SK-N-SH treated with all-trans-retinoic acid at 6 μM for 48 hours (cell line): Measurements from ENCODE around the gene CTBP2.

Source experiments
- ATAC-seq: fragments of 200-7000 bp; cut with Tn5 transposase; 3 replicates; pipeline ENCODE4 v1.9.1; 2020; ENCODE audit warnings: mild to moderate bottlenecking, moderate library complexity
- ARNTL ChIP-seq: fragments of 450-650 bp; formaldehyde crosslinking; IDR thresholded peaks from 2 replicates; pipeline ENCODE4 v1.5.0; 2020; ENCODE audit warnings: low read depth, mild to moderate bottlenecking, moderate library complexity, borderline replicate concordance
- BACH2 ChIP-seq: fragments of 250-450 bp; sonication (Bioruptor Pico); IDR thresholded peaks from 2 replicates; pipeline ENCODE4 v1.9.0; 2021; ENCODE audit warnings: mild to moderate bottlenecking, borderline replicate concordance
- CREB5 ChIP-seq: fragments of 250-450 bp; sonication (Bioruptor Pico); IDR thresholded peaks from 2 replicates; pipeline ENCODE4 v1.5.1; 2020; ENCODE audit warnings: low read depth, mild to moderate bottlenecking, moderate library complexity
- CSRNP3 ChIP-seq: fragments of 250-450 bp; sonication (Bioruptor Pico); IDR thresholded peaks from 2 replicates; pipeline ENCODE4 v1.5.1; 2021; ENCODE audit warnings: mild to moderate bottlenecking, moderate library complexity
- ESRRG ChIP-seq: fragments of 250-450 bp; sonication (Bioruptor Pico); IDR thresholded peaks from 2 replicates; pipeline ENCODE4 v1.6.1; 2021; ENCODE audit warnings: mild to moderate bottlenecking
- GLIS3 ChIP-seq: fragments of 250-450 bp; sonication (Bioruptor Pico); IDR thresholded peaks from 2 replicates; pipeline ENCODE4 v1.5.0; 2020; ENCODE audit warnings: mild to moderate bottlenecking, moderate library complexity
- ISL1 ChIP-seq: fragments of 250-450 bp; sonication (Bioruptor Pico); IDR thresholded peaks from 2 replicates; pipeline ENCODE4 v2.1.2; 2022; ENCODE audit warnings: mild to moderate bottlenecking, moderate library complexity
- OSR1 ChIP-seq: fragments of 250-450 bp; sonication (Bioruptor Pico); IDR thresholded peaks from 2 replicates; pipeline ENCODE4 v1.8.0; 2022; ENCODE audit warnings: moderate library complexity, mild to moderate bottlenecking, inconsistent platforms
- PATZ1 ChIP-seq: fragments of 250-450 bp; sonication (Bioruptor Pico); IDR thresholded peaks from 2 replicates; pipeline ENCODE4 v1.8.0; 2020; ENCODE audit warnings: mild to moderate bottlenecking, moderate library complexity, borderline replicate concordance
- POU6F1 ChIP-seq: fragments of 250-450 bp; sonication (Bioruptor Pico); IDR thresholded peaks from 2 replicates; pipeline ENCODE4 v1.8.0; 2021; ENCODE audit warnings: low read depth, mild to moderate bottlenecking, moderate library complexity, borderline replicate concordance
- RARB ChIP-seq: fragments of 250-450 bp; sonication (Bioruptor Pico); IDR thresholded peaks from 2 replicates; pipeline ENCODE4 v1.8.0; 2021; ENCODE audit warnings: mild to moderate bottlenecking, moderate library complexity
- SNAI2 ChIP-seq: fragments of 250-450 bp; sonication (Bioruptor Pico); IDR thresholded peaks from 2 replicates; pipeline ENCODE4 v1.5.0; 2020; ENCODE audit warnings: mild to moderate bottlenecking, moderate library complexity
- TCF4 ChIP-seq: fragments of 250-450 bp; sonication (Bioruptor Pico); IDR thresholded peaks from 2 replicates; pipeline ENCODE4 v1.8.0; 2021; ENCODE audit warnings: mild to moderate bottlenecking, moderate library complexity, borderline replicate concordance
- TOX ChIP-seq: fragments of 250-450 bp; sonication (Bioruptor Pico); IDR thresholded peaks from 2 replicates; pipeline ENCODE4 v1.8.0; 2021; ENCODE audit warnings: mild to moderate bottlenecking, moderate library complexity, borderline replicate concordance
- TSHZ2 ChIP-seq: fragments of 250-450 bp; sonication (Bioruptor Pico); IDR thresholded peaks from 2 replicates; pipeline ENCODE4 v1.5.0; 2020; ENCODE audit warnings: mild to moderate bottlenecking, moderate library complexity
- ZC3H10 ChIP-seq: fragments of 250-450 bp; sonication (Bioruptor Pico); IDR thresholded peaks from 2 replicates; pipeline ENCODE4 v1.5.1; 2021; ENCODE audit warnings: mild to moderate bottlenecking, moderate library complexity
- ZFP30 ChIP-seq: fragments of 450-650 bp; formaldehyde crosslinking; IDR thresholded peaks from 2 replicates; pipeline ENCODE4 v1.5.0; 2022; ENCODE audit warnings: mild to moderate bottlenecking, moderate library complexity
- ZNF565 ChIP-seq: fragments of 450-650 bp; formaldehyde crosslinking; conservative IDR thresholded peaks from 2 replicates; pipeline ENCODE4 v1.5.0; 2020; ENCODE audit warnings: low read depth, mild to moderate bottlenecking, moderate library complexity
- ZNF70 ChIP-seq: fragments of 450-650 bp; formaldehyde crosslinking; IDR thresholded peaks from 2 replicates; pipeline ENCODE4 v1.5.0; 2020; ENCODE audit warnings: mild to moderate bottlenecking, moderate library complexity

CTBP2 gene

GRCh38 chr10:125005312-125006187 is 154.8 kb downstream of the CTBP2 start:
- TF ChIP-seq SNAI2 (no peak), PATZ1 (CRISPR knock-in tag) (no peak), CREB5 (CRISPR knock-in tag) (no peak), ZFP30 (CRISPR knock-in tag) (no peak), GLIS3 (CRISPR knock-in tag) (no peak), ISL1 (no peak), TCF4 (CRISPR knock-in tag) (no peak), ZC3H10 (CRISPR knock-in tag) (no peak), ZNF565 (CRISPR knock-in tag) (no peak), ESRRG (CRISPR knock-in tag) (no peak), CSRNP3 (CRISPR knock-in tag) (no peak), ARNTL (CRISPR knock-in tag) (no peak), OSR1 (no peak), POU6F1 (no peak), BACH2 (CRISPR knock-in tag) (no peak), TOX (no peak), TSHZ2 (CRISPR knock-in tag) (no peak), ZNF70 (CRISPR knock-in tag) (no peak)
- ATAC-seq: no peak

- no peak for ATAC-seq
- TF ChIP-seq POU6F1 (no peak), TSHZ2 (CRISPR knock-in tag) (no peak), ZNF565 (CRISPR knock-in tag) (no peak), TOX (no peak), RARB (CRISPR knock-in tag) (no peak), PATZ1 (CRISPR knock-in tag) (no peak), ARNTL (CRISPR knock-in tag) (no peak), ZNF70 (CRISPR knock-in tag) (no peak), SNAI2 (no peak), CREB5 (CRISPR knock-in tag) (no peak)
These were observed 155.6 kb downstream of the CTBP2 start for GRCh38 chr10:125004571-125005311.
